CD4-positive, alpha-beta T cell treated with Interleukin-17A for 4 hours (primary cell): Measurements from ENCODE around the gene GLB1L2.

Experiments
- DNase-seq: peaks from one replicate; pipeline ENCODE4 v3.0.0-alpha.2; 2020; ENCODE audit warnings: mixed read lengths

The GLB1L2 gene

GRCh38 chr11:134369656-134370525 is 38.1 kb downstream of the GLB1L2 start:
- no peak for DNase-seq

GRCh38 chr11:134370526-134371435 is 39.0 kb downstream of the GLB1L2 start:
- DNase-seq: no peak

DNA sequence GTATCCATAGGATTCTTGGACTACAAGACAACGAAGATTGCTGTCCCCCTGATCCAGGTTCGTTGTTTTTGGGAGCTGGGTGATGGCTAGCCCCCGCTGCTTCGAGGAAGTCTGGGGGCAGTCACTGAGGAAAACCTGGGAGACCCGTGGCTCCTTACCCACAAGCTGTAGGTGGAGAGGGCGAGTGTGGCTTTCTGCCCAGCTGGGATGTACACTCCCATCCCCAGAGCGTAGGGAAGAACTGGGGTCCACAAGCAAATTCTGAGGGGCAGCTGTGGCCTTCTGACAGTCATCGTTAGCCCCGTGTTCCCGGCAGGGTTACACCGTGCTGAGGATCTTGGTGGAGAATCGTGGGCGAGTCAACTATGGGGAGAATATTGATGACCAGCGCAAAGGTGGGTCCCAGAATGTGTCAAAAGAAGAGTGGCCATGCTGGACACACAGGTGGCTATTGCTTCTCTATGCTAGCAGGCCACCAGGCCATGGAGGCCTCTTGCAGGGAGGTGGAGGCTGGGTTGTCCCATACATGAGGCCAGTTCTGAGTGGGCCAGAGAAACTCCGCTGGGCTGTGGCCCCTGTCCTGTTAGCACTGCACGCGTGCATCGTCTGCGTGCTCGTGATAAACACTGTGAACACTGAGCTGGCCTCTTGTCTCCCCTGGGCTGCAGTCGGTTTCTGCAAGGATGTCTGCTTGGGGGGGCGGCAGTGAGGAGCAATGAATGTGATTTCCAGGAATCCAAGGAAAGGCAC is 39.8 kb downstream of the GLB1L2 start:
- no peak for DNase-seq

DNA sequence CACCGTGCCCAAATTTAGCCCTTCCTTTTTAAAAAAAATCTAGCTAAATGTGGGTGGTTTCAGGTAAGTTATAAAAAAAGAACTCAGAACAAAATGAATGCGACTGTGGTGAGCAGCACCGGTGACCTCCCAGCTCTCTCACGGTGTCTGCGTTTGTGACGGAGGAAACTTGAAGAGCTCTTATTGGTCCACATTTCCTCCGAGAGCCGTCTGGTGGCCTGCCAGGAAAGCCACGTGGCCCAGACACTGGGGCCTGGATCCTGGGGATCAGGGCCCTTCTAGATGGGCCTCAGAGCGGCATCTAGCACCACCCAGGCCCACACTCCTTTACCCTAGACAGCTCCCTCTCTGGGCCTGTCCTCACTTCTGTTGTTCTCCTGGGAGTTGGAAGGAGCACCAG is 40.7 kb downstream of the GLB1L2 start:
- DNase-seq: no peak

DNA sequence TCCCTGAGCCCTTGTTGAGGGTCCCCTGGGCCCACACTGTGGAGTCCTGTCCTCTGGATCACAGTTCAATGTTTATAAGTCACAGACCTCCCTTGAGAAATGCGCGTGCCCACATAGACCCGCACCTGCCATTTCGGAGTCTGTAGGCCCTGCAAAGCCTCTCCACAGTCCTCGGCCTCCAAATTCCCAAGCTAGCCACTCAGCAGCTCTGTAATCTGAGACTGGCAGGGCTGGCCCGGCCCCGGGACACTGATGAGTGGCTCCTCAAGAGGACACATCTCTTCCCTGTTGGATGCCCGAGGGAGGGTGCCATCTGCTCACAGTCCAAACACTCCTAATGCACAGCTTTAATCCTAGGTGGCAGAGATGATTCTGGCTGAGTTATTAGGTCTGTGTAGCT is 41.2 kb downstream of the GLB1L2 start:
- DNase-seq: no peak

GRCh38 chr11:134373591-134374052 is 41.8 kb downstream of the GLB1L2 start:
- DNase-seq: no peak

GRCh38 chr11:134374171-134374570 is 42.4 kb downstream of the GLB1L2 start:
- DNase-seq: no peak

GRCh38 chr11:134374891-134375550 is 43.2 kb downstream of the GLB1L2 start:
- no peak for DNase-seq

- DNase-seq: no peak
These were observed 44.5 kb downstream of the GLB1L2 start for GRCh38 chr11:134376150-134376921.

- no peak for DNase-seq
These were observed 46.1 kb downstream of the GLB1L2 start for GRCh38 chr11:134377876-134378275.

DNA sequence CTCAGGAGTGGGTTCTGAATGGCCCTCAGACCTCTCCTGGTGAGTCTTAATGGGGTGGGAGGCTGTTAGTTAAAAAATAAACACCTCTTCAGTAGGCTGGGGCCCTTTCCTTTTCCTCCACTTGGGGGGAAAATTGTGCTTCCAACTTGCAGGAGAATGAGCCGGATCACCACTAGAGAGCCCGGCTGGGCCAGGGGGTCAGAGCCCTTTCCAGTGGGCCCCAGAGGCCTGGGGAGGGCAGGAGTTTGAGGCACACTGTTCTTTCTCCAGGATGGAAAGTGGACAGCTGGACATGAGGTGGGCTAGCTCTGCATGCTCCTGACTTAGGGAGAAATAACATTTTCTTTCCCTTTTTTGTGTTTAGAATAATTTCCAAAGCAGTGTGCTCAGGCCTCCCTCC is 47.5 kb downstream of the GLB1L2 start:
- no peak for DNase-seq

DNA sequence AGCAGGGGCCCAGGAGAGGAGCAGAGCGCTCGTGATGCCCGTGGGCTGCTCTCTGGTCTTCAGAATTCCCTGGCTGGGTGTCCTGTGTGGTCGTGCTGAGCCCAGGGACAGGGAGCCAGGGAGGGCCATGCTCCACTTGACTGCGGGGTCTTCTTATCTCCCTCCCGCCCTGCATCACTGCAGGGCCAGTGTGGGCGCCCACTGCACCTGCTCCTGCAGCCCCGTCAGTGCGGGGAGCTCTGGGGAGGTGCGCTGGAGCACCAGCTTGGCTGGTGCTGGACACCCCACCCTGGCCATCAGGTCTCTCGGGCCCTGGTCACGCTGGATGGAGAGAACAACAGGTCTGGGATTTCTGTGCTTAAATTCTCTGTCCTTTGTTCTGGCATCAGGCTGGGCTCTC is 48.4 kb downstream of the GLB1L2 start:
- no peak for DNase-seq

- DNase-seq: no peak
These were observed 49.0 kb downstream of the GLB1L2 start for GRCh38 chr11:134380785-134381184.

- DNase-seq: no peak
These were observed 50.5 kb downstream of the GLB1L2 start for GRCh38 chr11:134382257-134382656.

DNA sequence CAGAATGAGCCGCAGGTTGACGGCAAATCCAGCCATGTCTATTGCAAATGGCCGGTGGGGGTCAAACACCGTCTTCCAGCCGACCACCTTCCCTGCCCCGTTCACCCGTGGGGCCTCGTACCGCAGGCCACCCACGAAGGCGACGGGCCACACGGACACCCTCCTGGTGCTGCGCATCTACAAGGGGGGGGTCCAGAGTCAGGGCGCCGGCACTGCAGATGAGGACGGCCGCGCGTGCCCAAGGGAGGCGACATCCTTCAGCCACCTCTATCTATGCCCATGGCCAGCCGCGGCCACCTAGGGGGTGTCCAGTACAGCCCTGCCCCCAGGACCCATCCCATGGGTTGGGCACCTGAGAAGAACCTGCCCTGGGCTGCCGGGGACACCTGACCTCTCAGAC is 51.0 kb downstream of the GLB1L2 start:
- DNase-seq: no peak

GRCh38 chr11:134383576-134384221 is 51.9 kb downstream of the GLB1L2 start:
- DNase-seq: no peak

DNA sequence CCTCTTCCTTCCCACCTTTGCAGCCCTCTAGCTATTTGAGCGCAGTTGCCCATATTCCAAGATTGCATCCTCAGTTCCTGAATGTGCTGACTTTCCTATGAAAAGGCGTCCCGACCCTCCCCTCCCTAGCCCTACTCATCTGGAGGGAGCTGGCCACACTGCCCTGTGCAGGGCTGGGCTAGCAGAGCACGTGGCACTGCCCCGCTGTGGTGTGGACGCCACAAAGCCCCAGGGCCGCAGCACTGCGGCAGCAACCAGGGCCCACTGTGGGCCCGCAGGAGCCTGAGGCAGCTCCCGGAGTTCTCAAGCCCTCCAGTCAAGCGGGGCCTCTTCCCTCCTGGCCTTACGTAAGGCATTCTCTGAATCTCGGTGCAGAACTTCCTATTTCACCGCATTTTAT is 52.6 kb downstream of the GLB1L2 start:
- DNase-seq: no peak

DNA sequence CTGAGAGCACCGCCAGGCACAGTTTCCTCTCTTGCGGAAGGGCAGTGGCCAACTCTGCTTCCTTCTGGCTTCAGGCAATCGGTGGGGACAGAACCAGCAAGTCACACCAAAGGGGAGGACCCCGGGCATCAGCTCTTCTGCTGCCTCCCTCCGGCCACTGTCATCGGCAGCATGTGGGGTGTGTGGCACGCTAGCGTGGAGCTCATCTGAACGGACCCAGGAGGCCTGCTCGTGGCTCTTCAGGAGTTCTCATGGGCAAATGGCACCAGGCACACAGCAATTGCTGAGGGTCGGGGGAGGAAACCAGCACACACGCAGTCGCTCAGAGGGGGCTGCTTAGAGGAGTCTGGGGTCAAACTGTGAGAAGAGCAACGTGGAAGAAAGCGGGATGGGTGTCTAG is 53.4 kb downstream of the GLB1L2 start:
- no peak for DNase-seq

DNA sequence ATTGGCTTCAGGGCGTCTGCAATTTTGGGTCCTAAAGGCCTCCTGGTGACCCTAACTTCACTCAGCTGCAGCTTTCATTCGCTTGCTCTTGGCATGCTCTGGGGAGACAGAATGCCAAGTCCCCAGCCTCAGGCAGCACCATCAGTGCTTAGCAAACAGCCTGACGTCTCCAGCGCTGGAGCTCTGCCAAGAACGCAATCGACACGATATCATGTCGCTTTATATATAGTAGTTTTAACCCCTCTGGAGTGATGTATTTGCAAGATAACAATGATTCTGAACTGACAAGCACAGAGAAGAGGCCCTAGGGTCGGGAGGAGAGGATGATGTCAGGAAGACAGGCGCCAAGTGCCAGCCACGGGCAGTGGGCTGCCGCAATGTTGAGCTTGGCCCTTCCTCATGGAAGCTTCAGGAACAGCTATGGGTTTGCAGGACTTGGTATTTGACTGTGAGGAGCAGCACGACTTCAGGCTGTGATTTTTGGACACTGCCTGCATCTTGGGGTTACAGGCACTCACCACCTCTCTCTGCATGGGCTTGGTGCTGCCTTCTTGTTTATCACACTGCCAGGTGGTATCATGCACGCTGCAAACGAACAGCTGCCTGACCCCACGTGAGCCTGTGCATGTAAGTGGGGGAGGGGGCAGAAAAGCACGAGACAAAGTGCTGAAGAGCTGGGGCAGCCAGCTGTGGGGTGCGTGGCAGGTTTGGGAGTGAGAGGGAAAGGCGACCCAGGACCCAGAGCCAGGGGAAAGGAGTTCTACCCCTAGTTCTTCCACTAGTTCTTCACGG is 54.2 kb downstream of the GLB1L2 start:
- no peak for DNase-seq

DNA sequence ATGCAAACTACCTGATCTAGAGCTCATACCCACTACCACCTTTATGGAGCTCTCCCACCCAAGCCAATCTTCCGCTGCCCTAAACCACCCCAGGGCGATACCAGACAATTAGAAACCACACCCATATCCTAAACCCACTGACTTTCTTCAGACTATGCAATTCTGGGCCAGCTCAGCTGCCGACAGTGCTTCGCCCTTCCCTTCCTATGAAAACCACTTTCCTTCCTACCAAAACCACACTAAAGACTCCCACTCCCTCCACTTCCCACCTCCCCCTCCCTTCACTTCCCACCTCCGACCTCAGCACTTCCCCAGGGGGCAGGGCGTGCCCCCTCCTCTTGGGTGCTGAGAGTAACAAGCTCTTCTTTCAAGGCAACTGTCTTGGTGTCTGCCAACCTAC is 55.2 kb downstream of the GLB1L2 start:
- no peak for DNase-seq
